GM23338 (cell line): ENCODE results near the gene MYH10. TPM values are rescaled to one million over a fixed set of nuclear protein-coding genes. Genes with fewer than 3 reads are reported as not detected.

Source experiments
- ATAC-seq: fragments of 200-7000 bp; cut with Tn5 transposase; 3 replicates; pipeline ENCODE4 v1.9.1; 2020
- DNase-seq: peaks from one replicate; pipeline ENCODE4 v3.0.0-alpha.2; 2015; ENCODE audit warnings: low spot score
- H2AFZ ChIP-seq: fragments of 200-600 bp; sonication (generic); 2 replicates; pipeline ENCODE4 v1.8.0; 2016; ENCODE audit warnings: antibody characterized with exemption, mild to moderate bottlenecking, moderate library complexity
- H3F3A ChIP-seq: fragments of 200-600 bp; sonication (generic); replicated peaks from 2 replicates; pipeline ENCODE4 v1.8.0; 2017; ENCODE audit warnings: antibody characterized with exemption, mixed run types, low read depth
- H3K27ac ChIP-seq: fragments of 200-600 bp; sonication (generic); 2 replicates; pipeline ENCODE4 v1.6.1; 2016; ENCODE audit warnings: low read depth
- H3K27me3 ChIP-seq: fragments of 200-600 bp; sonication (generic); 2 replicates; pipeline ENCODE4 v1.8.0; 2016; ENCODE audit warnings: mild to moderate bottlenecking, mixed run types, moderate library complexity; ENCODE audit not compliant: insufficient read depth
- H3K36me3 ChIP-seq: fragments of 200-600 bp; sonication (generic); 2 replicates; pipeline ENCODE4 v1.8.0; 2016; ENCODE audit warnings: mild to moderate bottlenecking; ENCODE audit not compliant: insufficient read depth
- H3K4me1 ChIP-seq: fragments of 200-600 bp; sonication (generic); 2 replicates; pipeline ENCODE4 v1.8.0; 2016; ENCODE audit warnings: mild to moderate bottlenecking, moderate library complexity; ENCODE audit not compliant: insufficient read depth
- H3K4me2 ChIP-seq: fragments of 200-600 bp; sonication (generic); 2 replicates; pipeline ENCODE4 v1.7.1; 2017; ENCODE audit warnings: mixed run types
- H3K4me3 ChIP-seq: fragments of 200-600 bp; sonication (generic); 2 replicates; pipeline ENCODE4 v1.6.1; 2016; ENCODE audit warnings: mixed run types
- H3K79me2 ChIP-seq: fragments of 200-600 bp; sonication (generic); replicated peaks from 2 replicates; pipeline ENCODE4 v1.8.0; 2017; ENCODE audit warnings: mild to moderate bottlenecking; ENCODE audit not compliant: insufficient read depth
- H3K9me2 ChIP-seq: fragments of 200-600 bp; sonication (generic); 2 replicates; pipeline ENCODE4 v1.8.0; 2017; ENCODE audit not compliant: insufficient read depth
- H4K20me1 ChIP-seq: fragments of 200-600 bp; sonication (generic); replicated peaks from 2 replicates; pipeline ENCODE4 v1.8.0; 2017; ENCODE audit warnings: mild to moderate bottlenecking; ENCODE audit not compliant: insufficient read depth
- H3K27ac Mint-ChIP-seq: 2 replicates; pipeline ENCODE4 v1.8.0; 2020; ENCODE audit warnings: inconsistent platforms, mild to moderate bottlenecking, moderate library complexity, mixed read lengths
- H3K27me3 Mint-ChIP-seq: 3 replicates; pipeline ENCODE4 v1.8.0; 2022; ENCODE audit warnings: low read depth, mild to moderate bottlenecking, moderate library complexity, mixed read lengths, inconsistent platforms; ENCODE audit not compliant: insufficient read depth, poor library complexity
- H3K36me3 Mint-ChIP-seq: 3 replicates; pipeline ENCODE4 v1.8.0; 2021; ENCODE audit warnings: low read depth, mild to moderate bottlenecking, inconsistent platforms, moderate library complexity, mixed read lengths
- H3K4me1 Mint-ChIP-seq: 3 replicates; pipeline ENCODE4 v1.8.0; 2020; ENCODE audit warnings: mild to moderate bottlenecking, inconsistent platforms, mixed read lengths
- H3K4me3 Mint-ChIP-seq: 3 replicates; pipeline ENCODE4 v1.8.0; 2021; ENCODE audit warnings: moderate library complexity, mild to moderate bottlenecking, inconsistent platforms, mixed read lengths
- H3K9me3 Mint-ChIP-seq: 3 replicates; pipeline ENCODE4 v1.8.0; 2020; ENCODE audit warnings: moderate library complexity, mild to moderate bottlenecking, inconsistent platforms, mixed read lengths
- CREB1 ChIP-seq: fragments of 250-450 bp; sonication (Bioruptor Pico); IDR thresholded peaks from 2 replicates; pipeline ENCODE4 v1.5.0; 2020; ENCODE audit warnings: low read depth, mild to moderate bottlenecking, moderate library complexity
- EZH2 ChIP-seq: fragments of 200-600 bp; sonication (generic); IDR thresholded peaks from one replicate; pipeline ENCODE4 v1.8.0; 2017; ENCODE audit warnings: antibody characterized with exemption, mild to moderate bottlenecking, low read depth; ENCODE audit not compliant: unreplicated experiment
- EZH2phosphoT487 ChIP-seq: fragments of 200-600 bp; sonication (generic); IDR thresholded peaks from one replicate; pipeline ENCODE4 v1.8.1; 2018; ENCODE audit warnings: antibody characterized with exemption; ENCODE audit not compliant: unreplicated experiment
- JUNB ChIP-seq: IDR thresholded peaks from one replicate; pipeline ENCODE4 v1.6.1; 2016; ENCODE audit warnings: antibody characterized with exemption; ENCODE audit not compliant: unreplicated experiment
- NANOG ChIP-seq: IDR thresholded peaks from 2 replicates; pipeline ENCODE4 v1.6.1; 2016; ENCODE audit warnings: antibody characterized with exemption, borderline replicate concordance
- POLR2AphosphoS5 ChIP-seq: IDR thresholded peaks from 2 replicates; pipeline ENCODE4 v1.6.1; 2016; ENCODE audit warnings: antibody characterized with exemption, low read depth
- REST ChIP-seq: IDR thresholded peaks from one replicate; pipeline ENCODE4 v1.6.1; 2018; ENCODE audit warnings: antibody characterized with exemption; ENCODE audit not compliant: unreplicated experiment
- STAT1 ChIP-seq: IDR thresholded peaks from one replicate; pipeline ENCODE4 v1.6.1; 2016; ENCODE audit warnings: antibody characterized with exemption; ENCODE audit not compliant: unreplicated experiment
- ZNF331 ChIP-seq: fragments of 250-450 bp; sonication (Bioruptor Pico); IDR thresholded peaks from 2 replicates; pipeline ENCODE4 v1.5.0; 2020; ENCODE audit warnings: low read depth, mild to moderate bottlenecking, moderate library complexity
- ZNF462 ChIP-seq: fragments of 250-450 bp; sonication (Bioruptor Pico); IDR thresholded peaks from 2 replicates; pipeline ENCODE4 v1.5.0; 2020; ENCODE audit warnings: mild to moderate bottlenecking, moderate library complexity
- polyA plus RNA-seq: library from polyadenylated mRNA; unstranded; fragments of >200 nt; fragmentation: Nextera tagmentation; extraction: Ambion mirVana; gene quantifications from 2 replicates; pipeline ENCODE4 v1.2.1, GENCODE V29; 2016
- total RNA-seq: library from RNA; depleted of rRNA; stranded (reverse); fragments of >200 nt; shearing (Covaris generic); gene quantifications from 2 replicates; pipeline ENCODE4 v1.2.3, GENCODE V29; 2014

Gene MYH10
- total and polyA plus RNA-seq, 2 experiments from 2014 or later: 89.5 to 230 TPM

- TF ChIP-seq REST (no peak), NANOG (no peak), STAT1 (no peak)
Observed at GRCh38 chr17:8466873-8467272, 163.7 kb downstream of the MYH10 start (continued).

- peaks cover 3% of the 10 kb centered on the region; the same call in 1 of the 2 replicates for H3K36me3 ChIP-seq
- peaks cover 17% of the 10 kb centered on the region; the same call in 2 of the 3 replicates for H3K36me3 Mint-ChIP-seq
- H4K20me1 ChIP-seq: peaks cover 8% of the 10 kb centered on the region
- H3K9me3 Mint-ChIP-seq: no peaks in the 10 kb centered on the region; the same call in 2 of the 3 replicates
- ATAC-seq (no peak), DNase-seq (no peak)
- peaks cover 2% of the 10 kb centered on the region for H3K27me3 Mint-ChIP-seq
- 0 out of 2 replicates have a peak, but pooled peaks cover 4% of the 10 kb centered on the region for H3F3A ChIP-seq
- no peak overlapping the region for H3K4me3 Mint-ChIP-seq
- no peak overlapping the region for H2AFZ ChIP-seq
- H3K4me1 ChIP-seq: peaks cover 6% of the 10 kb centered on the region; the same call in 1 of the 2 replicates
- no peaks in the 10 kb centered on the region for H3K9me2 ChIP-seq
- no peak overlapping the region for H3K27ac Mint-ChIP-seq
- H3K4me2 ChIP-seq: no peak overlapping the region
- H3K4me3 ChIP-seq: no peak overlapping the region
- H3K27me3 ChIP-seq: no peaks in the 10 kb centered on the region
- H3K79me2 ChIP-seq: no peaks in the 10 kb centered on the region
- no peak overlapping the region for H3K27ac ChIP-seq
- H3K4me1 Mint-ChIP-seq: peaks cover 7% of the 10 kb centered on the region; the same call in 2 of the 3 replicates
- TF ChIP-seq EZH2 (no peak), CREB1 (no peak), POLR2AphosphoS5 (no peak), STAT1 (no peak), ZNF462 (CRISPR knock-in tag) (no peak), REST (no peak), EZH2phosphoT487 (no peak), JUNB (no peak), ZNF331 (CRISPR knock-in tag) (no peak)
Observed at GRCh38 chr17:8466456-8466855, 164.1 kb downstream of the MYH10 start.
